OCI-LY7 (cell line): ENCODE data around the gene ANK3. TPM values are rescaled to one million over a fixed set of nuclear protein-coding genes. Genes with fewer than 3 reads are reported as not detected.

Experiments
- BruUV-seq: library from RNA; stranded (reverse); fragments of 400-500 nt; replicated peaks from 2 replicates; lab custom pipeline; 2021; lab: Mats Ljungman, UMichigan
- CTCF ChIA-PET: fragments of 300-600 bp; sonication (Branson Sonifier 250); formaldehyde crosslinking; loops from one replicate; lab custom pipeline; 2022; ENCODE audit warnings: antibody characterized with exemption; ENCODE audit not compliant: unreplicated experiment; lab: Charles Lee
- POLR2A ChIA-PET: fragments of 300-600 bp; sonication (Branson Sonifier 250); formaldehyde crosslinking; loops from one replicate; lab custom pipeline; 2022; ENCODE audit warnings: antibody characterized with exemption; lab: Charles Lee
- DNase-seq: peaks from one replicate; pipeline ENCODE4 v3.0.0-alpha.2; 2015; ENCODE audit warnings: low spot score
- H2AFZ ChIP-seq: fragments of 200-600 bp; sonication (generic), shearing (Covaris generic); 2 replicates; pipeline ENCODE4 v1.6.1; 2014; ENCODE audit warnings: mild to moderate bottlenecking, antibody characterized with exemption, low read length, moderate library complexity
- H3K27ac ChIP-seq: fragments of 200-600 bp; sonication (generic); 2 replicates; pipeline ENCODE4 v1.5.1; 2014; ENCODE audit warnings: mixed run types, low read depth, mild to moderate bottlenecking, moderate library complexity, low read length, inconsistent platforms; ENCODE audit not compliant: poor library complexity, severe bottlenecking
- H3K36me3 ChIP-seq: fragments of 200-600 bp; sonication (generic); 2 replicates; pipeline ENCODE4 v1.6.1; 2014; ENCODE audit warnings: mild to moderate bottlenecking, antibody characterized with exemption, low read length, moderate library complexity, mixed read lengths; ENCODE audit not compliant: insufficient read depth
- H3K4me1 ChIP-seq: fragments of 200-600 bp; sonication (generic); 2 replicates; pipeline ENCODE4 v1.5.1; 2014; ENCODE audit warnings: mild to moderate bottlenecking, low read length; ENCODE audit not compliant: insufficient read depth, poor library complexity, severe bottlenecking
- H3K4me2 ChIP-seq: fragments of 200-600 bp; sonication (generic); 2 replicates; pipeline ENCODE4 v1.6.1; 2014; ENCODE audit warnings: mild to moderate bottlenecking, low read length
- H3K4me3 ChIP-seq: fragments of 200-600 bp; sonication (generic); 2 replicates; pipeline ENCODE4 v1.5.1; 2014; ENCODE audit warnings: mild to moderate bottlenecking, low read depth, low read length; ENCODE audit not compliant: poor library complexity, severe bottlenecking
- H3K79me2 ChIP-seq: fragments of 200-600 bp; sonication (generic); 2 replicates; pipeline ENCODE4 v1.6.1; 2016; ENCODE audit warnings: low read depth, mild to moderate bottlenecking, low read length, moderate library complexity, mixed read lengths; ENCODE audit not compliant: insufficient read depth
- H3K9me2 ChIP-seq: fragments of 200-600 bp; sonication (generic); 2 replicates; pipeline ENCODE4 v1.6.1; 2016; ENCODE audit warnings: mild to moderate bottlenecking, low read length, mixed read lengths; ENCODE audit not compliant: insufficient read depth
- H3K9me3 ChIP-seq: fragments of 200-600 bp; sonication (generic); 2 replicates; pipeline ENCODE4 v1.6.1; 2014; ENCODE audit warnings: mild to moderate bottlenecking, mixed run types, low read length, mixed read lengths
- H4K20me1 ChIP-seq: fragments of 200-600 bp; sonication (generic); 2 replicates; pipeline ENCODE4 v1.6.1; 2014; ENCODE audit warnings: mild to moderate bottlenecking, antibody characterized with exemption, low read length, moderate library complexity, mixed read lengths; ENCODE audit not compliant: insufficient read depth
- EZH2phosphoT487 ChIP-seq: fragments of 200-600 bp; sonication (generic); IDR thresholded peaks from 2 replicates; pipeline ENCODE4 v1.6.1; 2018; ENCODE audit warnings: low read depth, borderline replicate concordance, mild to moderate bottlenecking, mixed run types, antibody characterized with exemption, low read length, moderate library complexity, mixed read lengths
- intact Hi-C: fragments of 100-400 bp; cut with micrococcal nuclease; formaldehyde crosslinking; loops from one replicate; pipeline ENCODE4 v1.10.0; 2022; ENCODE audit not compliant: unreplicated experiment
- total RNA-seq, 2 experiments: library from RNA; depleted of rRNA in 1 of 2; stranded (reverse); fragments of >200 nt in 1 of 2; shearing (Covaris generic) in 1 of 2; gene quantifications; 2 replicates each; pipeline ENCODE4 v1.2.3, GENCODE V29; 2014 to 2022
- TF ChIP-seq, protein P1 (sequence below): fragments of 200-600 bp; sonication (generic); conservative IDR thresholded peaks from 2 replicates; pipeline ENCODE4 v1.5.1; 2014; ENCODE audit warnings: mild to moderate bottlenecking, antibody characterized with exemption, low read length, moderate library complexity, mixed read lengths

The ANK3 gene
- total RNA-seq, 2 experiments from 2014 or later, result 0.13 to 0.49 TPM

- Histone ChIP-seq H3K27ac (no peak overlapping the region), H3K4me1 (no peaks in the 10 kb centered on the region), H3K4me3 (no peak overlapping the region), H3K9me3 (no peaks in the 10 kb centered on the region), H3K4me2 (no peak overlapping the region), H3K79me2 (no peaks in the 10 kb centered on the region), H3K9me2 (no peaks in the 10 kb centered on the region), H2AFZ (no peak overlapping the region), H4K20me1 (no peaks in the 10 kb centered on the region), H3K36me3 (no peaks in the 10 kb centered on the region)
- intact Hi-C loops, result loop anchor here (2.0 kb wide), 1 partner anchor 545 kb away; no protein-coding TSS in a partner anchor
- no peak for DNase-seq
- TF ChIP-seq EZH2phosphoT487, result no peak
- TF ChIP-seq, protein P1, sequence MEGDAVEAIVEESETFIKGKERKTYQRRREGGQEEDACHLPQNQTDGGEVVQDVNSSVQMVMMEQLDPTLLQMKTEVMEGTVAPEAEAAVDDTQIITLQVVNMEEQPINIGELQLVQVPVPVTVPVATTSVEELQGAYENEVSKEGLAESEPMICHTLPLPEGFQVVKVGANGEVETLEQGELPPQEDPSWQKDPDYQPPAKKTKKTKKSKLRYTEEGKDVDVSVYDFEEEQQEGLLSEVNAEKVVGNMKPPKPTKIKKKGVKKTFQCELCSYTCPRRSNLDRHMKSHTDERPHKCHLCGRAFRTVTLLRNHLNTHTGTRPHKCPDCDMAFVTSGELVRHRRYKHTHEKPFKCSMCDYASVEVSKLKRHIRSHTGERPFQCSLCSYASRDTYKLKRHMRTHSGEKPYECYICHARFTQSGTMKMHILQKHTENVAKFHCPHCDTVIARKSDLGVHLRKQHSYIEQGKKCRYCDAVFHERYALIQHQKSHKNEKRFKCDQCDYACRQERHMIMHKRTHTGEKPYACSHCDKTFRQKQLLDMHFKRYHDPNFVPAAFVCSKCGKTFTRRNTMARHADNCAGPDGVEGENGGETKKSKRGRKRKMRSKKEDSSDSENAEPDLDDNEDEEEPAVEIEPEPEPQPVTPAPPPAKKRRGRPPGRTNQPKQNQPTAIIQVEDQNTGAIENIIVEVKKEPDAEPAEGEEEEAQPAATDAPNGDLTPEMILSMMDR, result peak; percentile 41
- no TSS peak for BruUV-seq
- CTCF ChIA-PET, result interaction anchor here (1.0 kb wide), 1 partner anchor 106 kb away, joined by 3 read pairs; no protein-coding TSS in a partner anchor
- POLR2A ChIA-PET, result no interaction called here
Observed at GRCh38 chr10:60101821-60102220, 287.9 kb downstream of the ANK3 start.

GRCh38 chr10:60099998-60100747, 289.5 kb downstream of the ANK3 start:
- DNase-seq, result peak; percentile 58
- no peak overlapping the region for H3K4me3 ChIP-seq
- TF ChIP-seq, protein P1, result peak; percentile 85
- no peak for TF ChIP-seq EZH2phosphoT487
- H2AFZ ChIP-seq, result no peak overlapping the region
- H3K4me1 ChIP-seq, result no peaks in the 10 kb centered on the region
- ChIA-PET CTCF (interaction anchor here (0.6 to 1.0 kb wide), 2 partner anchors 15 to 346 kb away, joined by 3 to 6 read pairs; no protein-coding TSS in a partner anchor), POLR2A (interaction anchor here (1.1 to 1.8 kb wide), 2 partner anchors 108 to 138 kb away, joined by 6 read pairs; no protein-coding TSS in a partner anchor)
- no peaks in the 10 kb centered on the region for H3K79me2 ChIP-seq
- H3K4me2 ChIP-seq, result no peak overlapping the region
- H3K9me2 ChIP-seq, result no peaks in the 10 kb centered on the region
- no TSS peak for BruUV-seq
- no peaks in the 10 kb centered on the region for H4K20me1 ChIP-seq
- no peaks in the 10 kb centered on the region for H3K36me3 ChIP-seq
- H3K27ac ChIP-seq, result no peak overlapping the region
- H3K9me3 ChIP-seq, result no peaks in the 10 kb centered on the region
- intact Hi-C loops, result loop anchor here (1.0 to 10.0 kb wide), 6 partner anchors 108 to 675 kb away; partner anchors contain the start of gene CDK1
